GM12872 (cell line): ENCODE measurements around the gene NRG3.
A peak's percentile ranks its signal among the peaks of the same experiment; 100 is the strongest.

Experiments used
- TF ChIP-seq, protein P1 (sequence below): IDR thresholded peaks from 3 replicates; pipeline ENCODE4 v1.5.1; 2011; ENCODE audit warnings: low read depth, mild to moderate bottlenecking, low read length, moderate library complexity; ENCODE audit not compliant: insufficient read depth

NRG3 gene

DNA sequence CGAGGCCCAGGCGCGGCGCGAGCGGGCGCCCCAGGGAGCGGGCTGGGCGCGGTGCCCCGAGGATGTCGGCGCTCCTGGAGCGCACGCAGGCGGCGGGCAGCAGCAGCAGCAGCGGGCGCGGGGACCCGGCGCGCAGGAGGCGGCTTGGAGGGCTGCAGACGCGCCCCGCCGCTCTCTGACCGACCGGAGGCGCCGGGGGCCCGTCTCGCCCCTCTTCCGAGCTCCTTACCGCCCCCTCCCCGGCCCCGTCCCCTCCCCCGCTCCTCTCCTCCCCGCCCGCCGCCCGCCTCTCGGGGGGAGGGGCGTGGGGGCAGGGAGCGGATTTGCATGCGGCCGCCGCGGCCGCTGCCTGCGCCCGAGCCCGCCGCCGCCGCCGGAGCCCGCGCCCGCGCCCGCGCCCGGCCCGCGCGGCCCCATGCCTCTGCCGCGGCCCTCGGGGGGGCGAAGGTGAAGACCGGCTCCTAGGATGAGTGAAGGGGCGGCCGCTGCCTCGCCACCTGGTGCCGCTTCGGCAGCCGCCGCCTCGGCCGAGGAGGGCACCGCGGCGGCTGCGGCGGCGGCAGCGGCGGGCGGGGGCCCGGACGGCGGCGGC lies at the start of gene NRG3:
NRG3 (plus strand) TSS at position 320 of the 592 bp plus-strand sequence.
- TF ChIP-seq, protein P1, sequence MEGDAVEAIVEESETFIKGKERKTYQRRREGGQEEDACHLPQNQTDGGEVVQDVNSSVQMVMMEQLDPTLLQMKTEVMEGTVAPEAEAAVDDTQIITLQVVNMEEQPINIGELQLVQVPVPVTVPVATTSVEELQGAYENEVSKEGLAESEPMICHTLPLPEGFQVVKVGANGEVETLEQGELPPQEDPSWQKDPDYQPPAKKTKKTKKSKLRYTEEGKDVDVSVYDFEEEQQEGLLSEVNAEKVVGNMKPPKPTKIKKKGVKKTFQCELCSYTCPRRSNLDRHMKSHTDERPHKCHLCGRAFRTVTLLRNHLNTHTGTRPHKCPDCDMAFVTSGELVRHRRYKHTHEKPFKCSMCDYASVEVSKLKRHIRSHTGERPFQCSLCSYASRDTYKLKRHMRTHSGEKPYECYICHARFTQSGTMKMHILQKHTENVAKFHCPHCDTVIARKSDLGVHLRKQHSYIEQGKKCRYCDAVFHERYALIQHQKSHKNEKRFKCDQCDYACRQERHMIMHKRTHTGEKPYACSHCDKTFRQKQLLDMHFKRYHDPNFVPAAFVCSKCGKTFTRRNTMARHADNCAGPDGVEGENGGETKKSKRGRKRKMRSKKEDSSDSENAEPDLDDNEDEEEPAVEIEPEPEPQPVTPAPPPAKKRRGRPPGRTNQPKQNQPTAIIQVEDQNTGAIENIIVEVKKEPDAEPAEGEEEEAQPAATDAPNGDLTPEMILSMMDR, result no peak

DNA sequence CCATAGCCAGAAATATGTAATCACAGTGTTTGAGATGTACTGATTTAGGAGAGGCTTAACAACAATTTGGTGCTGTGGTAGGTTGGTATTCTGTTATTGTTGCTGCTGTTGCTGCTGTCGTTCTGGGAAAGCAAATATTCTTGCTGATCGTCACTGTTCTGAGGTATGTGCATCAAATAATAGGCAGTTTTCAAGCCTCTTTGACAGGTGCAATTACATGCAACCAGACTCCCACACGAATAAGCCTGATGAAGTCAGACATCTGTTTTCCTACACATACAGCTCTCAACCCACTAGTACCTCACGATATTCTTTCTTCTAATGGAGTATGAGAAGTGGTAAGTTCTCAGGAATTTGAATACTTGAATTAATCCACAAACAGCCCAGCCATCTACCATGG lies 46.7 kb upstream of the NRG3 start:
- TF ChIP-seq, protein P1, result no peak

DNA sequence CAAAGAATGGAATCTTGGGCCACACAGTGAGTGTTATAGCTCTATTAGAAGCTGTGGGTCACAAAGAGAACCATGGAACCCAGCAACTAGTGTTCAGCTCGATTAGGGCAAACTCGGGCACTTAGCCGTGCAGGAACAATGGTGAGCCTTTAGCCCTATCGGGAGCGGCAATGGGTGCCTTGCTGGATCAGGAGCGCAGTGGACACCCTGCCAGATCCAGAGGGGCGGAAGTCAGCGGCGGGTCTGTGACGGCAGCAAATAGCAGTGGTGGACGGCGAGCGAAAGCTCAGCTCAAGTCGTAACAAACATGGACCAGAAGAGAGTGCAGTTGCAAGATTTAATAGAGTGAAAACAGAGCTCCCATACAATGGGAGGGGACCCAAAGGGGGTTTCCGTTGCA lies 43.9 kb upstream of the NRG3 start:
- TF ChIP-seq, protein P1, result no peak

GRCh38 chr10:81838950-81839349 lies 36.0 kb upstream of the NRG3 start:
- TF ChIP-seq, protein P1, result no peak

DNA sequence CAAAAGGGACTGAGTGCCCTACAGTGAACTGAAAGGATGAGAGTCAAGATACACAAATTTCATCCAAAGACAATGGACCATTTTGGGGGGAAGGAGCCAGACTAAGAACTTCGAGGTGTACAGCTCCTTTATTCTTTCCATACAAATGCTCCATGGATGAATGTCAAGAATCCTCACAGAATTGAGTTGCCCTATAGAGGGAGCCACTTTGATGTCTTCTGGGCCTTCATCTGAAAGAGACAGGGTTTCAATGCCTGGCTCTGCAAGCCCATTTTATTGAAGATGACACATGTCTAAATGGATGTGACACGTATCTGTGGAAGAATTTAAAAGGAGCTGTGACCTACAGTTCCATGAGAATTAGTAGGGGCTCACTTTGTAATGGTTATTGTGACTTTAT lies 32.0 kb upstream of the NRG3 start:
- TF ChIP-seq, protein P1, result peak; percentile 21; the same call in 1 of the 3 replicates

DNA sequence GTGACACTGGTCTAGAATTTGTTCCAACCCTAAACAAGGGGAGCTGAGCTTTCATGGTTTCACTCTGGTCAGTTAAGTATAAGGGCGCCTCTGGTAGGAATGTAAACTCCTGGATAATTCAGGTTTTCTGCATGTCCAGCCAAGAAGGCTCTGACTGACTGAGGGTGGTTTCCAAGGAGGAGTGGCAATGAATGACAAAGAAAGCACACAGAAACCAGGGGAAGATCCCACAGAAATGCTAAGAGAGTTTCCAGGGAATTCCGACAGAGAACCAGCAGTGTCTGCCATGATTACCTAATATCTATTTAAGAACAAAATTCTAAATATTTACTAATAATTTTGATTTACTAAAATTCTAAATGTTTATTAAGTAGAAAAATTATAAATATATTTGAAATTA lies 27.3 kb upstream of the NRG3 start:
- TF ChIP-seq, protein P1, result no peak

DNA sequence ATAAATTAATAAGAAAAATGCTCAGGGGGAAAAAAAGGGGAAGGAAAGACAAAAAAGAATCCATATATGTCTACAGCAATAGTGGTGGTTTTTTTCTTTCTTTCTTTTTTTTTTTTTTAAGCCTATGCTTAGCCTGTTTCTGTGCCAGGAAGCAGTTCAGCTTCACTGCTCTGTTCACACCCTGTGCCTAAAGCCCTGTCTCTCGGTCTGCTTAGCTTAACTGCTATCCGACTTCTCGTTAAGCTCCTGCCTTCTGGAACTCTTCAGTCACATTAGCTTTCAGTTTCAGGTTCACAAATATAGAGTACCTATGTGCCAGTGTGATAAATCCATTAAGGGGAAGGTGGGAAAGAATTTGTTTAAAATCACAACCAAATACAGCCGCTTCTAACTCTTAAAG lies 26.5 kb upstream of the NRG3 start:
- TF ChIP-seq, protein P1, result no peak

- TF ChIP-seq, protein P1, result no peak
These were observed 26.1 kb upstream of the NRG3 start for GRCh38 chr10:81848931-81849330.
